ENCODE measurements around the gene PRKN. TPM values are rescaled to one million over a fixed set of nuclear protein-coding genes. Genes with fewer than 3 reads are reported as not detected.

The PRKN gene
- total and polyA plus RNA-seq, 2 experiments from 2014 or later = 0.10 to 0.84 TPM

GRCh38 chr6:161377116-161377515, 1350.5 kb downstream of the PRKN start:
- H3K4me3 Mint-ChIP-seq = no peak overlapping the region
- H3K27ac ChIP-seq (ENCODE audit: low read depth) = no peak overlapping the region
- H4K20me1 ChIP-seq (replicated peaks; ENCODE audit: insufficient read depth) = no peaks in the 10 kb centered on the region
- H3K4me1 ChIP-seq (ENCODE audit: insufficient read depth) = no peaks in the 10 kb centered on the region
- DNase-seq (ENCODE audit: low spot score) = no peak
- H3K9me2 ChIP-seq (ENCODE audit: insufficient read depth) = no peaks in the 10 kb centered on the region
- peaks cover 8% of the 10 kb centered on the region for H3K27me3 Mint-ChIP-seq (ENCODE audit: insufficient read depth, low read depth, poor library complexity)
- H3K9me3 Mint-ChIP-seq = no peaks in the 10 kb centered on the region; the same call in 2 of the 3 replicates
- no peak overlapping the region for H3K27ac Mint-ChIP-seq
- no peaks in the 10 kb centered on the region for H3K36me3 ChIP-seq (ENCODE audit: insufficient read depth)
- H3K4me3 ChIP-seq = no peak overlapping the region
- peaks cover 5% of the 10 kb centered on the region; the same call in 2 of the 3 replicates for H3K4me1 Mint-ChIP-seq
- H3K4me2 ChIP-seq = no peak overlapping the region
- H3K79me2 ChIP-seq (replicated peaks; ENCODE audit: insufficient read depth) = no peaks in the 10 kb centered on the region
- H3K36me3 Mint-ChIP-seq (ENCODE audit: low read depth) = no peaks in the 10 kb centered on the region; the same call in 2 of the 3 replicates
- no peak overlapping the region for H2AFZ ChIP-seq
- no peak for ATAC-seq
- H3K27me3 ChIP-seq (ENCODE audit: insufficient read depth) = no peaks in the 10 kb centered on the region
- no peak for TF ChIP-seq EZH2phosphoT487 (IDR thresholded peaks at IDR 0.05; ENCODE audit: unreplicated experiment)
- TF ChIP-seq STAT1 (IDR thresholded peaks at IDR 0.05; ENCODE audit: unreplicated experiment) = no peak
- no peak for TF ChIP-seq NANOG (IDR thresholded peaks at IDR 0.05; ENCODE audit: borderline replicate concordance)
- no peak for TF ChIP-seq CREB1 (CRISPR knock-in tag; IDR thresholded peaks at IDR 0.05; ENCODE audit: low read depth)
- no peak for TF ChIP-seq REST (IDR thresholded peaks at IDR 0.05; ENCODE audit: unreplicated experiment)
- TF ChIP-seq ZNF462 (CRISPR knock-in tag; IDR thresholded peaks at IDR 0.05) = no peak
- TF ChIP-seq ETS1 (IDR thresholded peaks at IDR 0.05) = no peak
- no peak for TF ChIP-seq ZNF331 (CRISPR knock-in tag; IDR thresholded peaks at IDR 0.05; ENCODE audit: low read depth)
- no peak for TF ChIP-seq ZNF114 (CRISPR knock-in tag; IDR thresholded peaks at IDR 0.05)
- no peak for TF ChIP-seq JUNB (IDR thresholded peaks at IDR 0.05; ENCODE audit: unreplicated experiment)
- no peaks in the 10 kb centered on the region for H3F3A ChIP-seq (replicated peaks; ENCODE audit: low read depth)

All from GM23338 (cell line).